Measurements from ENCODE around the gene ZNF570. TPM values are rescaled to one million over a fixed set of nuclear protein-coding genes. Genes with fewer than 3 reads are reported as not detected.

The ZNF570 gene
- total and polyA plus RNA-seq, 9 of the 15 experiments (the other 6 are each of a cell fraction or from before 2014, with no cell fraction given): 0.09 to 0.95 (median 0.38) TPM

- TF ChIP-seq BCLAF1 (IDR thresholded peaks at IDR 0.05; ENCODE audit: borderline replicate concordance in 1 of 2, control insufficient read depth in 1 of 2, low read depth in 2 of 2, low read length in 1 of 2) (no peak), DNMT1 (IDR thresholded peaks at IDR 0.05) (no peak), RBM14 (IDR thresholded peaks at IDR 0.05; ENCODE audit: borderline replicate concordance, insufficient read depth, low read depth, low read length) (0 out of 2 replicates have a peak, but pooled peaks have one; percentile 50), ZNF644 (tag; IDR thresholded peaks at IDR 0.05; ENCODE audit: low read depth) (0 out of 2 replicates have a peak, but pooled peaks have one; percentile 38), YY1 (IDR thresholded peaks at IDR 0.05; ENCODE audit: borderline replicate concordance in 1 of 3, control insufficient read depth in 1 of 3, extremely low read depth in 1 of 3, insufficient read depth in 3 of 3, insufficient read length in 1 of 3, insufficient replicate concordance in 2 of 3, low read depth in 1 of 3, low read length in 2 of 3) (peak in 1 of 3 experiments; percentile 6), NCOA1 (IDR thresholded peaks at IDR 0.05; ENCODE audit: low read depth) (peak; percentile 95), SMAD4 (CRISPR knock-in tag; conservative IDR thresholded peaks at IDR 0.05) (peak; percentile 38; the same call in 1 of the 2 replicates), CREB3L1 (IDR thresholded peaks at IDR 0.05; ENCODE audit: borderline replicate concordance, low read depth) (peak; percentile 77; the same call in 1 of the 2 replicates), PHF8 (IDR thresholded peaks at IDR 0.05; ENCODE audit: borderline replicate concordance, low read length) (peak; percentile 68), ZFX (CRISPR knock-in tag; IDR thresholded peaks at IDR 0.05) (0 out of 2 replicates have a peak, but pooled peaks have one; percentile 35), ZBTB11 (CRISPR knock-in tag; IDR thresholded peaks at IDR 0.05) (peak; percentile 93 to 99 (median 98)), ELF1 (tag; IDR thresholded peaks at IDR 0.05) (peak; percentile 83), NR2C2 (CRISPR knock-in tag; IDR thresholded peaks at IDR 0.05) (no peak), NR2C2 (tag; IDR thresholded peaks at IDR 0.05) (peak; percentile 96), NR2C1 (IDR thresholded peaks at IDR 0.05) (peak; percentile 85), NR2C1 (tag; IDR thresholded peaks at IDR 0.05) (peak; percentile 95)
Observed at GRCh38 chr19:37466798-37467607, 2.2 kb upstream of the ZNF570 start, which contains the start of gene ZNF569 (continued).
